ENCODE measurements around the gene NOL4L.
"Not testable (repeated sequence)": the region's sequence is repeated elsewhere in the genome, so short reads cannot be mapped to it uniquely, and the experiment has no call there.

NOL4L gene

DNA sequence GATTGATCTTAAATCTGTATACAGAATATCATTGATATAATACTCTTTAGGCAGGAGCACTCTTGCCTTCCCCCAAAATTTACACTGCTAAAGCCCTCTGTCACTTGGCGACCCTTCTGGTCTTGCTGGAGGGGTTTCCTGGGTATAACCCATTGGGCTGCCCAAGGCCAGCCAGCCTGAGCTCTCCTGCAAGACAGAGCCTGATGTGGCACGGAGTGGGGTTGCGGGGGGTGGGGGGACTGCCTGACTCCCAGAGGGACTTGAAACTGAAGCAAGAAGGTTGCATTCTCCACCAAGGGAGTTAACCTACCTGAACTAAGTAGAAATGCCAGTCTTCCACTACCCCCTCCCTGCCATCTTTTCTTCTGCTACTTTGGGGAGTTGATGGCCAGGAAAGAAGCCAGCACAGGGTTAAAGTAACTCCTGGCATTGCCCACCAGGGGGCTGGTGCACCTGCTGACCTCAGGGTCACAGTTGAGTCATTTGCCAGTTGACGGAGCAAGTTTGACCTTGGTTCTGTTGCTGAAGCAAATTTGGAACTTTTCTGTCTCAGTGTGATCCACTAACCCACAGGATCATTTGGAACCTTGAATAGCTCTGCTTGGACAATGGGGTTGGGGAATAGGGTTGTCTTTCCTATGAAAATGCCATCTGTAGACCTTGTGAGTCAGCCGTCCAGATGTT lies 147.6 kb downstream of the NOL4L start:
- FAIRE-seq = no peak

DNA sequence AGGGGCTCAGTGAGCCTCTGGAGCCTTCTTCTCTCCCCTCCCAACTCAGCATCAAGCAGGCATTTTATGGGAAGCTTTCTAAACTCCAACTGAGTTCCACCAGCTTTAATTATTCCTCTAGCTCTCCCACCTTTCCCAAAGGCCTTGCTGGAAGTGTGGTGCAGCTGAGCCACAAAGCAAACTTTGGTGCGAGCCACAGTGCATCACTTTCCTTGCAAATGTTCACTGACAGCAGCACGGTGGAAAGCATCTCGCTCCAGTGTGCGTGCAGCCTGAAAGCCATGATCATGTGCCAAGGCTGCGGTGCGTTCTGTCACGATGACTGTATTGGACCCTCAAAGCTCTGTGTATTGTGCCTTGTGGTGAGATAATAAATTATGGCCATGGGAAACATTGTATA lies 148.2 kb downstream of the NOL4L start:
- FAIRE-seq = no peak

DNA sequence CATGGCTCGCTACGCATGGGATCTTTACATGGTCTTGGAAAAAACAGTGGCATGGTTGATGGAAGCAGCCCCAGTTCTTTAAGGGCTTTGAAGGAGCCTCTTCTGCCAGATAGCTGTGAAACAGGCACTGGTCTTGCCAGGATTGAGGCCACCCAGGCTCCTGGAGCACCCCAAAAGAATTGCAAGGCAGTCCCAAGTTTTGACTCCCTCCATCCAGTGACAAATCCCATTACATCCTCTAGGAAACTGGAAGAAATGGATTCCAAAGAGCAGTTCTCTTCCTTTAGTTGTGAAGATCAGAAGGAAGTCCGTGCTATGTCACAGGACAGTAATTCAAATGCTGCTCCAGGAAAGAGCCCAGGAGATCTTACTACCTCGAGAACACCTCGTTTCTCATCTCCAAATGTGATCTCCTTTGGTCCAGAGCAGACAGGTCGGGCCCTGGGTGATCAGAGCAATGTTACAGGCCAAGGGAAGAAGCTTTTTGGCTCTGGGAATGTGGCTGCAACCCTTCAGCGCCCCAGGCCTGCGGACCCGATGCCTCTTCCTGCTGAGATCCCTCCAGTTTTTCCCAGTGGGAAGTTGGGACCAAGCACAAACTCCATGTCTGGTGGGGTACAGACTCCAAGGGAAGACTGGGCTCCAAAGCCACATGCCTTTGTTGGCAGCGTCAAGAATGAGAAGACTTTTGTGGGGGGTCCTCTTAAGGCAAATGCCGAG lies 148.8 kb downstream of the NOL4L start:
- no peak for FAIRE-seq

DNA sequence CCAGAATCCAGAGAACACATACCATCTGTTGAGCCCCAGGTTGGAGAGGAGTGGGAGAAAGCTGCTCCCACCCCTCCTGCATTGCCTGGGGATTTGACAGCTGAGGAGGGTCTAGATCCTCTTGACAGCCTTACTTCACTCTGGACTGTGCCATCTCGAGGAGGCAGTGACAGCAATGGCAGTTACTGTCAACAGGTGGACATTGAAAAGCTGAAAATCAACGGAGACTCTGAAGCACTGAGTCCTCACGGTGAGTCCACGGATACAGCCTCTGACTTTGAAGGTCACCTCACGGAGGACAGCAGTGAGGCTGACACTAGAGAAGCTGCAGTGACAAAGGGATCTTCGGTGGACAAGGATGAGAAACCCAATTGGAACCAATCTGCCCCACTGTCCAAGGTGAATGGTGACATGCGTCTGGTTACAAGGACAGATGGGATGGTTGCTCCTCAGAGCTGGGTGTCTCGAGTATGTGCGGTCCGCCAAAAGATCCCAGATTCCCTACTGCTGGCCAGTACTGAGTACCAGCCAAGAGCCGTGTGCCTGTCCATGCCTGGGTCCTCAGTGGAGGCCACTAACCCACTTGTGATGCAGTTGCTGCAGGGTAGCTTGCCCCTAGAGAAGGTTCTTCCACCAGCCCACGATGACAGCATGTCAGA lies 149.6 kb downstream of the NOL4L start:
- FAIRE-seq = no peak

DNA sequence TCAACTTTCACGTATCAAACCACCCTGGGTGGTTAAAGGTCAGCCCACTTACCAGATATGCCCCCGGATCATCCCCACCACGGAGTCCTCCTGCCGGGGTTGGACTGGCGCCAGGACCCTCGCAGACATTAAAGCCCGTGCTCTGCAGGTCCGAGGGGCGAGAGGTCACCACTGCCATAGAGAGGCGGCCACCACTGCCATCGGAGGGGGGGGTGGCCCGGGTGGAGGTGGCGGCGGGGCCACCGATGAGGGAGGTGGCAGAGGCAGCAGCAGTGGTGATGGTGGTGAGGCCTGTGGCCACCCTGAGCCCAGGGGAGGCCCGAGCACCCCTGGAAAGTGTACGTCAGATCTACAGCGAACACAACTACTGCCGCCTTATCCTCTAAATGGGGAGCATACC lies 150.7 kb downstream of the NOL4L start:
- FAIRE-seq = no peak

DNA sequence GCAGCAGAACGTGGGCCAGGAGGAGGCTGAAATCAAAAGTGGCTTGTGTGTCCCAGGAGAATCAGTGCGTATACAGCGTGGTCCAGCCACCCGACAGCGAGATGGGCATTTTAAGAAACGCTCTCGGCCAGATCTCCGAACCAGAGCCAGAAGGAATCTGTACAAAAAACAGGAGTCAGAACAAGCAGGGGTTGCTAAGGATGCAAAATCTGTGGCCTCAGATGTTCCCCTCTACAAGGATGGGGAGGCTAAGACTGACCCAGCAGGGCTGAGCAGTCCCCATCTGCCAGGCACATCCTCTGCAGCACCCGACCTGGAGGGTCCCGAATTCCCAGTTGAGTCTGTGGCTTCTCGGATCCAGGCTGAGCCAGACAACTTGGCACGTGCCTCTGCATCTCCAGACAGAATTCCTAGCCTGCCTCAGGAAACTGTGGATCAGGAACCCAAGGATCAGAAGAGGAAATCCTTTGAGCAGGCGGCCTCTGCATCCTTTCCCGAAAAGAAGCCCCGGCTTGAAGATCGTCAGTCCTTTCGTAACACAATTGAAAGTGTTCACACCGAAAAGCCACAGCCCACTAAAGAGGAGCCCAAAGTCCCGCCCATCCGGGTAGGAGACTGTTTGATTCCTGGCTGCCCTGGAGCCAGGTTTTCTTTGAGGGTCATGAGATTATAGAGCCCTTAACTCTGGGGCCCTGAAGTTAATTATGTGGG lies 151.7 kb downstream of the NOL4L start:
- FAIRE-seq = no peak

DNA sequence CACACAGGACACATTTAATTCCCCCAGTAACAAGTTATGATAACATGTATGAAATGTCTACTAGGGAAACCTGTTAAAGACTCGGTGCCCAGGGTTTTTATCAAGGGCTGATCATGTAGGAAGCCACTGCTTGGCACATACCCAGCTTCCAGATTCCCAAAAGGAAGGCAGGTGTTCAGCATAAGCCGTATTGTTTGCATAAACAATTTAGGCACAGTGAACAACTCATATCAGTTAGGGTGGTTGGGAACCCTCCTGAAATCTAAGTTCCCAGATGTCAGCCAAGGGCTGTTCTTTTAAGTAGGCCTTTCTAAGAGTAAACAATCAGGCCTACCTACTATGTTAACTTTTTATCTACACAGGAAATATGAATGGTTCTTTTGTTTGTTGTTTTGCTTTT lies 152.9 kb downstream of the NOL4L start:
- FAIRE-seq = no peak

DNA sequence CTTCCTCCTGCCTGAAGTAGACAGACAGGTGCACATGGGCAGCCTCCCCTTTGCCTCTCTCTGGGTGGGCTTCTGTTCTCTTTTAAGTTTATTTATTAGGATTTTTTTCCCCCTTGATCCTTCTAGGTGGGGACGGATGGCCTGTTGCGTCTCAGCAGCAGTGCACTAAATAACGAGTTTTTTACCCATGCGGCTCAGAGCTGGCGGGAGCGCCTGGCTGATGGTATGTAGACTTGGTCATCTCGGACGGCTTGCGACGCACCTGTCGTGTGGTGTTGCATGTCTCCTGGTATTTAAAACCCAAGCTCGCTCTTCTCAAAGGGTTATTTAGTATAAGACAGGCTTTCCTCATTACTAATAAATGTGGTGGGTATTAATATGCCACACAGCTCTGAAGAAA lies 153.7 kb downstream of the NOL4L start:
- FAIRE-seq = no peak

DNA sequence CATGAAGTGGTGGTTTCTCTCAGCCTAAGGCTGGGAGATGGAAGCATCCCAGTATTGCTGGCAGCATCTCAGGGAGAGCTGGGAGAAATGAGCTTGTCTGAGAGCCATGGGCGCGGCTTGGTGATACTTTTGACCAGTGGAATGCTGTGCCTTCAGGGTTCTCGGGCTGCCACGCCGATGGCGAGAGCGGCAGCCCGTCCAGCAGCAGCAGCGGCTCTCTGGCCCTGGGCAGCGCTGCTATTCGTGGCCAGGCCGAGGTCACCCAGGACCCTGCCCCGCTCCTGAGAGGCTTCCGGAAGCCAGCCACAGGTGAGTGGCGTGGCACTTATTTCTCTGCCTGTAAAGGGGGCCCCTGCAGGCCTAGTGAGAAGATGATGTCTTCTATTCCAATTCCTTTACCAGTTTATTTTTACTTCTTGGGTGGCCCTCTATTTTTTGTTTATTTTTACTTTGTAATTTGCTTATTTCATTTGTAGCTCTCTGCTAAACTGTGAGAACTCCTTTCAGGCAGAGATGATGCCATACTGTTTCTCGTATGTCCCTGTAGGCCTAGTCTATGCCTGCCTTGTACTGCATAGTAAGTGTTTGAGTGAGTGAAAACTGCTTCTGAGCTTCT lies 155.3 kb downstream of the NOL4L start:
- FAIRE-seq = no peak

DNA sequence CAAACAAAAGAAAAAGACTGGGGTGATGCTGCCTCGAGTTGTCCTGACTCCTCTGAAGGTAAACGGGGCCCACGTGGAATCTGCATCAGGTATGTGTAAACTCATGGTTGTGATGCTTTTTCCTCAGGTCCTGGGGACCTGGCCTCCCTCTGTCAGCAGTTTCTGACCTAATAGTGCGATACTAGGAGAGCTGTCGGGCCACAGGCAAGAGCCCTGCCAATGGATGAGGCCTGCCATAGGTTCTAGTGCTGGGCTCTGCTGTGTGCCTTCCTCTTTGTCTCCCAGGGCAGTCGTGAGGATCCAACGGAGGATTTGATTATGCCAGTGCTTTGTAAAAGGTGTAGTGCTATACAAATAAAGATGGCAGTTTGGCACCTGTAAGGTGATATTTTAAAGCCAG lies 155.8 kb downstream of the NOL4L start:
- FAIRE-seq = no peak

DNA sequence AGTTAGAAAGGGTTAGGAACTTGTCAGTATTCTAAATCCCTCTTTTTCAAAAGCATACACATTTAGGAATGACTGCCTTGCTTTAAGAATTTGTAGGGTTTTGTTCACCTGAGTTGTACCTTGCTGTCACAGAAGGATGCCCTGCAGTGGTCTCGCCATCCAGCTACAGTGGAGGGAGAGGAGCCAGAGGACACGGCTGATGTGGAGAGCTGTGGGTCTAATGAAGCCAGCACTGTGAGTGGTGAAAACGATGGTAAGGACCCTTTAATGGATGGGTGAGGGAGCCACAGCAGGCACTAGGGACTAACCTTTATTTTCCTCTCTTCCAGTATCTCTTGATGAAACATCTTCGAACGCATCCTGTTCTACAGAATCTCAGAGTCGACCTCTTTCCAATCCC lies 157.1 kb downstream of the NOL4L start:
- FAIRE-seq = no peak

DNA sequence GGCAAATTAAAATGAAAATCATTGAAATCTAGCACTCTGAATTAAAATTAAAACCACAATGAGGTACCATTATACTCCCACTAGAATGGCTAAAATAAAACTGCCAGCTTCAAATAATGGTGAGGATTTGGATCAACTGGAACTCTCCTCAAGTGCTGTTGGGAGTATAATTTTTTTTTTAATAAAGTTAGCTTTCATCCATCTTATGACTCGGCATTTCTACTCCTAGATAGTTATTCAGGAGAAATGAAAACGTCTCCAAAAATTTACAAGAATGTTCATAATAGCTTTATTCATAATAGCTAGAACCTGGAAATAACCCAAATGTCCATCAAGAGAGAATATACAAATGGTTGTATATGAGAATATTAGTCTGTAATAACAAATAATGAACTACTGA lies 163.8 kb downstream of the NOL4L start:
- FAIRE-seq = no peak

DNA sequence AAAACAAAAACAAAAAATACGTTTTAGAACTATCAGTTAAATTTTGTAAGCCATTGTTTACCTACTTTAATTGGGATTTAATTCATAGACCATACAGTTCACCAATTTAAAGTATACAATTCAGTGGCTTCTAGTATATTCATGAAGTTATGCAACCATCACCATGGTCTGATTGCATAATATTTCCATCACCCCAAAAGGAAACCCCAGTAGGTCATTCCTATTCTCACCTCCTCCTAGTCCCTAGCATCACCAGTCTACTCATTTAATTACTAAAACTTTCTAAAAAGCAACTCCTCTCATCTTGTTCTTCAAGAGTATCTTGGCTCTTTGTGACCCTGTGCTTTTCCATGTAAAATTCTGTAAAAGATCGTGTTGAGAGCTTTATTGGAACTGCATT lies 166.8 kb downstream of the NOL4L start:
- FAIRE-seq = no peak

DNA sequence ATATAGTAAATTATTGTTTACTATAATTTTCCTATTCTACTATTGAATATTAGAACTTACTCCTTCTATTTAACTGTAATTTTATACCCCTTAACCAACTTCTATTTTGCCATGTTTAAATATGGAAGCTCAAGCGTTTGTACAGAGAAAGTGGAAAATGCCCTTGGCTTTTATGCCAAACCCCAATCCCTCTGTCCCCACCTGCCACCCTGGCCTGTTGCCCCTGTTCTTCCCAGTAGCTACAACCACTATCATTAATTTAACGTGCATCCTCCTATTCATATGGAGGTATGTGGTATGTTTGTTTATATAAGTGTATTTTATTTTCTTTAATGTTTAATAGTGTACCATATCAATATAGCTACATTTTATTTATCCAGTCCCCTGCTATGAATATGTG lies 168.9 kb downstream of the NOL4L start:
- no peak for FAIRE-seq

DNA sequence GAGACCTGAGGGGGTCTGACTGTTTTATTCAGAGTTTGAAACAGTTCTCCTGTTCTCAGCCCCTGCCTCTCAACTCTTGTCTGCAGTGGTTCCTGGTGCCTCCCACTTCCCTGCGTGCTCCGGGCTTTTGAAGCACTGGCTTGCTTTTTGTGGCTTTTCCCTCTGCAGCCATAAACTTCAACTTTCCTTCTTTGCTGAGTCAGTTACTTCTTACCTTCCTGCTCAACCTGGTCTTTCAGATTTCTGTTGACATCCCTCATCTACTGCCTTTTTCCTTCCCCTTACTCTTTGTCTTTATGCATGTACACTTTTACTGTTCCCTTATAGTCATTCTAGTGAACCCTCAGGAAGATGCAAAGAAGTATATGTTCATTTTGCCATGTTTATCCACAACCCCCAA lies 169.6 kb downstream of the NOL4L start:
- no peak for FAIRE-seq

DNA sequence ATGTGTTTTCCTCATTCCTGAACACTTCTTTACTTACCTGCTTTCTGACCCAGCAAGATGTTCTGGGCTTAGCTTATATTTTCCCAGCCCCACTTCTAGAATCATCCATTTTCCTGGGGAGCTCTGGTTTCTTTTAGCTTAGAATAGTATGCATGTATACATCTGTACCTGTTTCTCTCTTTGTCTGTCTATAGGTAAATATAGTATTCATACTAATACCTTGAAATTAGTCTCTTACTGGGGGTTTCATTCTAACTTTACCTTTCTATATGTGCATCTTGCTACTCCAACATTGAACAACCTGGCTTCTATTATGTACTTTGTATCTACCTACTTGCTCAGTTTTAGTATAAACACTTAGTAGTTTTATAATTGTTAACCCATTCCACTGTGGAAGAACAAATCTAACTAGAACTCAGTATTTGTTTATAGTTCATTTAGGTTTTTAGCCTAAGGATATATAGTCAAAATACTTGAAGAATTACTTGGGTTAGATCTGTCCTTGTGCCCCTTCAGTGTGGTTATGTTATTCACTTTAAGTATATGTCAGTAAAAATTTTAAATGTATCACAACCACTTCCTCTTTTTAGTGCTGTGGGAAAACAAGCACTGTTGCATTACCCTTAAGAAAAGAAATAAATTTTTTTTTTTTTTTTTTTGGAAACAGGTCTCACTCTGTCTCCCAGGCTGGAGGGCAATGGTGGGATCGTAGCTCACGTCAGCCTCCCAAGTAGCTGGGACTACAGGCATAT lies 173.0 kb downstream of the NOL4L start:
- FAIRE-seq = no peak

DNA sequence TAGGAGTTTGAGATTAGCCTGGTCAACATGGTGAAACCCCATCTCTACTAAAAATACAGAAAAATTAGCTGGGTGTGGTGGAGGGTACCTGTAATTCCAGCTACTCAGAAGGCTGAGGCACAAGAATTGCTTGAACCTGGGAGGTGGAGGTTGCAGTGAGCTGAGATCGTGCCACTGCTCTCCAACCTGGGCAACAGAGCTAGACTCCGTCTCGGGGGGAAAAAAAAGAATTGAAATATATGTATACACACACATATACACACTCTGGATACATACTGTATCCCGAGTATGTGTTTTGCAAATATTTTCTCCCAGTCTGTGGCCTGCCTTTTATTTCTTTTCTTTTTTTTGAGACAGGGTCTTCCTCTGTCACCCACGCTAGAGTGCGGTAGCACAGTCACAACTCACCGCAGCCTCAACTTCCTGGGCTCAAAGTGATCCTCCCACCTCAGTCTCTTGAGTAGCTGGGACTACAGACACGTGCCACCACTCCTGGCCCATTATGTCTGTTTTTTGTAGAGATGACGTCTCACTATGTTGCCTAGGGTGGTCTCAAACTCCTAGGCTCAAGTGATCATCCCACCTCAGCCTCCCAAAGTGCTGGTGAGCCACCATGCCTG lies 177.9 kb downstream of the NOL4L start:
- not testable (repeated sequence) for FAIRE-seq

DNA sequence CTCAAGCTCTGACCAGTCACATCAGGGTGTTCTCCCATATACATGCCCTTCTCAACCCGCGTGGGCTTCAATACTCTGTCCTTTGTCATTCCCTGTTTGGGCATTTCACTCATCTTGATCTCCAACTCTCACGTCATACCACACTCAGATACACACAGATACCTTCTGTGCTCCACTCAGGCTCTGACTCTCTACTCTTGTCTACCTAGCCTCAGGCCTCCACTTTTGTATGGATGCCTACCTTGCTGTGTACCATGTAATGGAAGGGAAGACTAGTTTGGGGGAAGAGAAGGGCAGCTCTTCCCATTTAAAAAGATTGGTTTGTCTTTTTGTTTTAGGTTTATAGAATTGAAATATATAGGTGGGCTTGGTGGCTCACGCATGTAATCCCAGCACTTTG lies 178.4 kb downstream of the NOL4L start:
- FAIRE-seq = no peak

DNA sequence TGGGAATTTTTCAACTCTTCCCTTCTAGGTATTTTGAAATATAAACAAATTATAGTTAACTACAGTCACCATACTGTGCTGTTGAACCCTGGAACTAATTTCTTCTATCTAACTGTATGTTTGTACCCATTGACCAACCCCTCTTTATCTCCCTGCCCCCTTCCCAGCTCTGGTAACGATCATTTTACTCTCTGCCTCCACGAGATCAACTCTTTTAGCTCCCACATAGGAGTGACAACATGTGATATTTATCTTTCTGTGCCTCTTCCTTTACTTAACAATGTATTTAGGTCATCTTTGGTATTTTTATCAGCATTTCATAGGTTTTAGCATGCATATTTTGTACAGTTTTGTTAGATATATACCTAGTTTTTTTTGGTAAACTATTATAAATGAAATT lies 181.1 kb downstream of the NOL4L start:
- no peak for FAIRE-seq

DNA sequence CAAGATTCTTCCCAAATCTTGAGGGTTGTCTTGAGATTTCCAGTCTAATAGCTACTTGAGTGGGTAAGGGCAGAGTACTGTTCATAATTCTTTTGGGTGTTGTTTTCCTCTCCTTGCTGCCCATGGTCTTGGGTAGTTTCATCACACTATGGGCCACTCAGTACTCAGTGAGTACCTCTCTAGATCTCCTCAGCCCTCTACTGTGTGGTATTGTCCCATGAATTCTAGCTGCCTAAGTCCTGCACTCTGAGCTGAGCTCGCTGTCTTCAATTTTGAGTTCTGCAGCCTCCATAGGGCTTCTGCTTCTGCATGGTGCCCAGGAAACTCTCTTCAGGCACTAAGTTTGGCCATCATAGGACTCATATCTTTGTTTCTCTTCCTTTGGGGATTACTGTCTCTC lies 184.7 kb downstream of the NOL4L start:
- FAIRE-seq = no peak

DNA sequence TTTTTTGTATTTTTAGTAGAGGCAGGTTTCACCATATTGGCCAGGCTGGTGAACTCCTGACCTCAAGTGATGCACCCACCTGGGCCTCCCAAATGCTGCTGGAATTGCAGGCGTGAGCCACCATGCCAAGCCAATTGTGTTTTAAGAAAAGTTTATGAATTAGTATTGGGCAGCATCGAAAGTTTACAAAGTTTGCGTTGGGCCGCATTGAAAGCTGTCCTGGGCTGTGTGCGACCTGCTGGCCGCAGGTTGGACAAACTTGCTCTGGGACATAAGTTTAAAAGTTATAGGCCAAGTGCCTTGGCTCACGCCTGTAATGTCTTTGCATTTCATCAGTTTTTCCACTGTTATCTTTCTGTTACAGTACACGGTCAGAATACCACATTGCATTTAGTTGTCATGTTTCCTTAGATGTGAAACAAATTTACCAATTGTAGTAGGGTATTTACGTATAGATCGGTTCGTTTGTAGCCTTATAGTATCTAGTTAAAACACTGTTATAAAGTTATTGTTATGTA lies 187.5 kb downstream of the NOL4L start:
- no peak for FAIRE-seq

DNA sequence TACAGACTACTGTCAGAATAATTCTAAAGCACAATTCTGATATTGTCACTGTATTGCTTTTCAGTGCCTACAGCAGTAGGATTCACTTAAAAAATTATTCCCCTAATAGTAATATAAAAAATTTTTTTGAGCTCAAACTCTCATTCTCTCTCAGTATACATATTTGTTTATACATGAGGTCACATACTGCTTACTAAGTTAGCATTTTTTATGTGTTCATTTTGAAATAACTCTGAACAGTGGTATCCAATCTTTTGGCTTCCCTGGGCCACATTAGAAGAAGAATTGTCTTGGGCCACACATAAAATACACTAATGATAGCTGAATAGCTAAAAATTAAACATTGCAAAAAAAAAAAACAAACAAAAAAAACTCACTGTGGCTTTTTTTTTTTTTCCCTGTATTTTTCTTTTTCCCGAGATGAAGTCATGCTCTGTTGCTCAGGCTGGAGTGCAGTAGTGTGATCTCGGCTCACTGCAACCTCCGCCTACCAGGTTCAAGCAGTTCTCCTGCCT lies 188.4 kb downstream of the NOL4L start:
- no peak for FAIRE-seq

Measured in islet of Langerhans (tissue), 1 donor.